ENCODE data around the gene ERC2.
A peak's percentile ranks its signal among the peaks of the same experiment; 100 is the strongest.
"Not testable (repeated sequence)": the region's sequence is repeated elsewhere in the genome, so short reads cannot be mapped to it uniquely, and the experiment has no call there.

Gene ERC2

GRCh38 chr3:56468184-56469106, at the start of gene ERC2:
Gene ERC2 (minus strand): TSS chr3:56468467.
- DNase-seq (ENCODE audit: low read depth in 2 of 2): no peak

- DNase-seq (ENCODE audit: low read depth in 2 of 2): no peak
Observed at GRCh38 chr3:56502738-56503137, 34.5 kb upstream of the ERC2 start.

- DNase-seq (ENCODE audit: low read depth in 2 of 2): not testable (repeated sequence)
Observed at GRCh38 chr3:56496376-56496775, 28.1 kb upstream of the ERC2 start.

GRCh38 chr3:56494679-56495322, 26.5 kb upstream of the ERC2 start:
- DNase-seq (ENCODE audit: low read depth in 2 of 2): peak; percentile 21 to 41

GRCh38 chr3:56491566-56491965, 23.3 kb upstream of the ERC2 start:
- DNase-seq (ENCODE audit: low read depth in 2 of 2): no peak

- no peak for DNase-seq (ENCODE audit: low read depth in 2 of 2)
Observed at GRCh38 chr3:56488812-56489600, 20.7 kb upstream of the ERC2 start.

- no peak for DNase-seq (ENCODE audit: low read depth in 2 of 2)
Observed at GRCh38 chr3:56484525-56485032, 16.3 kb upstream of the ERC2 start.

GRCh38 chr3:56484122-56484521, 15.9 kb upstream of the ERC2 start:
- no peak for DNase-seq (ENCODE audit: low read depth in 2 of 2)

- no peak for DNase-seq (ENCODE audit: low read depth in 2 of 2)
Observed at GRCh38 chr3:56477646-56478045, 9.4 kb upstream of the ERC2 start.

GRCh38 chr3:56476771-56477170, 8.5 kb upstream of the ERC2 start:
- no peak for DNase-seq (ENCODE audit: low read depth in 2 of 2)

GRCh38 chr3:56471771-56472170, 3.5 kb upstream of the ERC2 start:
- no peak for DNase-seq (ENCODE audit: low read depth in 2 of 2)

GRCh38 chr3:56469141-56469540, 874 bp upstream of the ERC2 start:
- DNase-seq (ENCODE audit: low read depth in 2 of 2): no peak

- no peak for DNase-seq (ENCODE audit: low read depth in 2 of 2)
Observed at GRCh38 chr3:56467801-56468183, 475 bp downstream of the ERC2 start.

GRCh38 chr3:56467108-56467507, 1.2 kb downstream of the ERC2 start:
- no peak for DNase-seq (ENCODE audit: low read depth in 2 of 2)

- DNase-seq (ENCODE audit: low read depth in 2 of 2): no peak
Observed at GRCh38 chr3:56459719-56460118, 8.5 kb downstream of the ERC2 start.

GRCh38 chr3:56459104-56459496, 9.2 kb downstream of the ERC2 start:
- no peak for DNase-seq (ENCODE audit: low read depth in 2 of 2)

GRCh38 chr3:56458496-56459103, 9.7 kb downstream of the ERC2 start:
- no peak for DNase-seq (ENCODE audit: low read depth in 2 of 2)

- no peak for DNase-seq (ENCODE audit: low read depth in 2 of 2)
Observed at GRCh38 chr3:56456117-56456516, 12.2 kb downstream of the ERC2 start.

- no peak for DNase-seq (ENCODE audit: low read depth in 2 of 2)
Observed at GRCh38 chr3:56453011-56453410, 15.3 kb downstream of the ERC2 start.

GRCh38 chr3:56452085-56452484, 16.2 kb downstream of the ERC2 start:
- DNase-seq (ENCODE audit: low read depth in 2 of 2): no peak

GRCh38 chr3:56443372-56443771, 24.9 kb downstream of the ERC2 start:
- no peak for DNase-seq (ENCODE audit: low read depth in 2 of 2)

GRCh38 chr3:56428667-56429066, 39.6 kb downstream of the ERC2 start:
- no peak for DNase-seq (ENCODE audit: low read depth in 2 of 2)

Measured in stimulated activated CD8-positive, alpha-beta memory T cell treated with anti-CD3 and anti-CD28 coated beads, Interleukin-2, amount 100 ng/mL, for 1 hour (primary cell).